ENCODE measurements around the gene GEMIN4.

DNA sequence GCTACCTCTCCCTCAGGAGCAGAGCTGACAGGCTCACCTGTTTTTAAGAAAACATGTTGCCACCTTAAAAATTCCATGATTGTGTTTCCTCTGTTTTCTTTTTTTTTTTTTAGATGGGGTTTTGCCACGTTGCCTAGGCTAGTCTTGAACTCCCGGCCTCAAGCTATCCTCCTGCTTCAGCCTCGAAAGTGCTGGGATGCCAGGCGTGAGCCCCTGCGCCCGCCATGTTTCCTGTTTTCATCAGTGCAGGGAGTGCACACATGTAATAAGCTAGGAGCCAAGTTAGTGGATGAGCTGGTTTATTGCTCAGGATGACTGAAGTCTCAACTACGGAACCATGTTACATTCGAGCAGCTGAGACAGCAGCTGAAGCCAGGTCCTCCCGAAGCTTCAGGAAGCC is 43.7 kb upstream of the GEMIN4 start:
- TF ChIP-seq POLR2A (IDR thresholded peaks at IDR 0.05; ENCODE audit: low read depth, low read length) (no peak), CEBPB (IDR thresholded peaks at IDR 0.05; ENCODE audit: low read depth, low read length) (no peak), CTCF (conservative IDR thresholded peaks at IDR 0.05; ENCODE audit: low read depth, low read length) (no peak), SMC3 (IDR thresholded peaks at IDR 0.05; ENCODE audit: low read depth, low read length) (no peak), FOS (IDR thresholded peaks at IDR 0.05; ENCODE audit: low read depth, low read length) (no peak)
- TF ChIP-seq, protein P1, sequence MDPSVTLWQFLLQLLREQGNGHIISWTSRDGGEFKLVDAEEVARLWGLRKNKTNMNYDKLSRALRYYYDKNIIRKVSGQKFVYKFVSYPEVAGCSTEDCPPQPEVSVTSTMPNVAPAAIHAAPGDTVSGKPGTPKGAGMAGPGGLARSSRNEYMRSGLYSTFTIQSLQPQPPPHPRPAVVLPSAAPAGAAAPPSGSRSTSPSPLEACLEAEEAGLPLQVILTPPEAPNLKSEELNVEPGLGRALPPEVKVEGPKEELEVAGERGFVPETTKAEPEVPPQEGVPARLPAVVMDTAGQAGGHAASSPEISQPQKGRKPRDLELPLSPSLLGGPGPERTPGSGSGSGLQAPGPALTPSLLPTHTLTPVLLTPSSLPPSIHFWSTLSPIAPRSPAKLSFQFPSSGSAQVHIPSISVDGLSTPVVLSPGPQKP (IDR thresholded peaks at IDR 0.05; ENCODE audit: borderline replicate concordance, low read depth, low read length): no peak

Data from IMR-90 (cell line).